GM21360 (cell line): ENCODE measurements around the gene MTHFR.

Source experiments
- ATAC-seq: cut with Tn5 transposase; IDR thresholded peaks from one replicate; pipeline ENCODE4 v1.9.1; 2021; ENCODE audit warnings: mild to moderate bottlenecking, moderate library complexity; ENCODE audit not compliant: unreplicated experiment

The MTHFR gene

DNA sequence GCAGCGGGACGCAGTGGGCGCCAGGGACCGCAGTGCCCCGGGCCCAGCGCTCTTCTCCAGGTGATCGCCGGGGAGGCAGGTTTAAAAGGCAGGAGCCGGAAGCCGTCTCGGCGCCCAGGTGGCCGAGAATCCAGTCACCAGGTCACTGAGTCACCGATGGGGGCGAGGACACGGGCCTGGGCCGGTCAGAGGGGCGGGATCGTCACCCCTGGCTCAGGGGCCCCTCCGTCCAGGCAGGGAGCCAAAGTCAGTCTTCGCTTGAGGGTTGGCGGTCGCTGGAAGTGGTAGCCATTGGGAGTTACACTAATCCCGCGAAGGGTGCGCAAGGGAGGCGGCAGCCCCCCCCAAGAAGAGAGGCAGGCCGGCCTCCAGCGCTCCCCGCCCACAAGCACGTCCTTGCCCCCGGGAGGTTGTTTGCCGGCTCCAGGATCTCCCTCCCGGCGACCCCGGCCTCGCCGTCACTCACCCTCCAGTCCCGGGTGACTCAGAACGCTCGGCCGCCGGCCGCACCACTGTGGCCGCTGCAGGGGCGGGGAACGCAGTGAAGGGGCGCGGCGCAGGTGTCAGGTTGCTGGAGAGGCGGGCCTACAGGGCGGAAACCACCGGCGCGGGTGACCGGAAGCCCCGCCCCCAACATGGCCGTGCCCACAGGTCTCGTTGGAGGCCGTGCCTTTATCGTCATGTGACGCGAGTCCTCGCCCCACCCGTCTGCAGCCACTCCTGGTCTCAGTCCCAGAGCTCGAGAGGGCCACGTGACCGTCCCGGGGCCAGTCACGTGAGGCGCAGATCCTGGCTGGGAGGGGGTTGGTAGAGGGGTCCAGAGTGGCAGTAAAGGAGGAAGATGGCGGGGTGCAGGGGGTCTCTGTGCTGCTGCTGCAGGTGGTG is at the start of gene MTHFR, which contains the start of gene CLCN6:
Gene MTHFR, minus strand, starts transcription at position 543 of the 885 bp plus-strand sequence. CDS start 2,848 bp downstream, outside the sequence.
Gene CLCN6, plus strand, starts transcription at position 770 of the 885 bp plus-strand sequence. Its CDS starts 72 bp downstream, at position 842.
- peak; percentile 80 for ATAC-seq

DNA sequence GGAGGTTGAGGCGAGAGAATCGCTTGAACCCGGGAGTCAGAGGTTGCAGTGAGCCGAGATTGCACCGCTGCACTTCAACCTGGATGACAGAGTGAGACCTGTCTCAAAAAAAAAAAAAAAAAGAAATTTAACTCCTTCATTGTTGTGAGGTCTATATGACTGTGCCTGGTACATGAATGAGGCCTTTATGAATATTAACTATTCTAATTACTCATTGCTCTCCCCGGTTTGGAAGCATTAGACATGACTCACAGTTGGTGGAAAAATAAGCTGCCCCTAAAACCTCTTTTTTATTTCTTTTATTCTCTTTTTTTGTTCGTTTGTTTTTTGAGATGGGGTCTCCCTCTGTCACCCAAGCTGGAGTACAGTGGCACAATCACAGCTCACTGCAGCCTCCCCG is 49.7 kb upstream of the MTHFR start:
- ATAC-seq = no peak

DNA sequence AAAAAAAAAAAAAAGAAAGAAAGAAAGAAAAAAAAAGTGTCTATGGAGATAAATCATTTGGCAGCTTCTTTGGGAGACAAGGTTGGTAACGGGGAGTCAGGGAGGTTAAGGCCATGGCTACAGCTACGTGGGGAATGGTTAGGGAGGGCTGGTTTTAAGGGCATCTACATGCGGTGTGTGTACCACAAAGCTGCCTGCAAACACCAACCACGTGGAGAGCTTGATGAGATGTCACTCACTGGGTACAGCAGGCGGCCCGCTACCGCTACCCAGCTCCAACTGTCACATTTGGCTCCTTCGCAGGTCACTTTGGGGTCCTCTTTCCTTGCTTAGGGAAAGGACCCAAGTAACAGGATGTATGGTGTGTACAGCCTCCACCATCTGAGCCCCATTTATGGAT is 48.8 kb upstream of the MTHFR start:
- ATAC-seq = no peak

DNA sequence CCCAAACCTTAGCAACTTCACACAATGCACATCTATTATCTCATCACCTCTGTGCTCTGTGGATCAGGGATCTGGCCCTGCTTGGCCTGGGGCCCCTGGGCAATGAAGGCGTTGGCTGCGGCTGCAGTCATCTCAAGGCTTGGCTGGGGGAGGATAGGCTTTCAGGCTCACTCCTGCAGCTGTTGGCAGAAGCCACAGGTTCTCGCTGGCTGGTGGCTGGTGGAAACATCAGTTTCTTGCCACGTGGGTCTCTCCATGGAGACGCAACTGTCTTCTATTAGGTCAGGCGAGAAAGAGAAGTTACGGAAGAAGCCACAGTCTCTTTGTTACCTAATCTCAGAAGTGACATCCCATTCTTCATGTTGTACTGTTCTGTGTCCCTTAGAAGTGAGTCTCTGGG is 45.4 kb upstream of the MTHFR start:
- ATAC-seq = no peak

DNA sequence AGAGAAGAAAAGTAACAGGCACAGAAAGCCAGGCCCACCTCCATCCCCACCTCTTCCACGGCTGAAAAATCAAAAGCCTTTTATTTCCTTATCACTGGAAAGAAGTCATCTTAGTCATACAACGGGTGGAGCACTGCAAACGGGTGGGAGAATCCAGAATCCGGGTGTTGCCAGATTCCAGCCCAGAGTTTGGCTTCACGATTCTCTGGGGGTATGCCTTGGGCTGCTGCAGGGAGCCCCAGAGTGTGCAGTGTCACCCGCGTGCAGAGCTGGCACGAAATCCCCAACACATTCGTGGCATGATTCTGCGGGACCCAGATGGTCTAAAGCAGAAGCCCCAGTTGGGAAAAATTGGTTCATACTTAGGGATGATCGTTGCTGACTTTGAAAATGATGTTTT is 44.4 kb upstream of the MTHFR start:
- ATAC-seq = no peak

DNA sequence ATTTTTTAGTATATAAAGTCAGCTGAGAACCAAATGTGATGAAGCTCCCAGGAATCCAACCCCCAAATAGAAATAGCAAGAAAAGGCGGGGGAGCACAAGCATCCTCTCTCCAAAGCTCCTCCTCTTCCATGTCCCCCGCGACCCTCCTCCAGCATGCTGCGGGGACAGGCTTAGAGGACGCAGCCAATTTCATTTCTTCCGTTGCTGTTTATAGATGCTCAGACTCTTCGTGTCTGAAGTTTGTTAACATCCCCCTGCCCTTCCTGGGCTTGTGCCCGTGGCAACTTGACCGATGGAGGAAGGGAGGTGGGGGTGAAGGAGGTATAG is 42.6 kb upstream of the MTHFR start:
- no peak for ATAC-seq

DNA sequence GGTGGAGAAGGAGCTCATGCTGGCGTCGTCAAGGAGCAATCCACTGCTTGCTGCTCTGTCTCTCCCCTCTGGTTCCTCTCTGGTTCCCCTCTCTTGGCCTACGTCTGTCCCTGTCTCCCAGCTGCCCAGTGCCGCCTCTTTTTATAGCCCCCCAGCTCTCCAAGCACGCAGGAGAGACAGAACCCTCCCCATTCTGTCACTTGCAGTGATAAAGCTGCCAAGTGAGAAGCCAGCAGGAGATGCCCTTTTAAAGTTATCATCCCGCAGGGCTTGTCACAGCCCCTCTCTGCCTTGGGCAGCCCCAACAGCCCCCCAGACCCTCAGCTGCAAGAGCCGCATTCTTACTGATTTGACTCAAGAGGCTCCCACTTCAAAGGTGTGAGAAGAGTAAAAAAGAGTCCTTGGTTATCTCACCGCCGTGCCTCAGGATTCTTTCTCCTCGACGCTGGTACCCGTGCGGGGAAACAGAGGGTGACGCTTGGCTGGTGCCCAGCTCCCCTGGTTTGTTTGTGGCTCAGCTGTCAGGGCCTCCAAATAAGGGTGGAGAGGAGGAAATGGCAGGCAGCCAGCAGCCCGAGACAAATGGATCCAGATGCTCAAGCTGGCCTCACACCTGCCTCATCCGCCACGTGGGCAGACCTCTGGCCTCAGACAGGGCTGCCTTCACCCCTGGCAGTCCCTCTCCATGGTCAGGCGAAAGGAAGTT is 42.1 kb upstream of the MTHFR start, which contains the start of gene NPPA:
Gene NPPA, minus strand, starts transcription at position 117 of the 706 bp plus-strand sequence. Its CDS starts 99 bp downstream, at position 18.
- ATAC-seq = no peak

DNA sequence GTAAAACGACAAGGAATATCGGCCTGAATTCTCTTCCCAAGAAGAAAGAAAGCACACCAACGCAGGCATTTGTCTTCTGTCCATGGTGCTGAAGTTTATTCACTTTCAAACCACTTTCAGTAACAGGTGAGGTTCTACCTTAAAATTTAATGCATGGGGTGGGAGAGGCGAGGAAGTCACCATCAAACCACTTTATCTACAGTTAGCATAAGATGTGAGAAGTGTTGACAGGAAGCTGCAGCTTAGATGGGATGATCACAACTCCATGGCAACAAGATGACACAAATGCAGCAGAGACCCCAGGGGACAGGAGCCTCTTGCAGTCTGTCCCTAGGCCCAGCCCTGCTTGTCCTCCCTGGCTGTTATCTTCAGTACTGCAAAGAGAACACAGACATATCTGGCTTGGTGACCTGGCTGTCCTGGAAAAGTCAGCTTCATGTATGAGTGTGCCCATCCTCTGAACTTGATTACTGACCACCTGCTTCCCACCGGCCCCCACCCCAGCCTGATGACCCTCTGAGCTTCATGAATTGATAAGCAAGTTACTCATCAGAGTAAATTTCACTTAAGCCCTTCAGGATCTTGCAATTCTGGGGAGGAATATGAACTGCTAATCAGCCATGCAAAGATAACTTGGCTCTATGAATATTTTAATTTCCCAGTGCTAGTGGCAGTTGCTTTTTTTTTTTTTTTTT is 40.0 kb upstream of the MTHFR start:
- ATAC-seq = no peak

DNA sequence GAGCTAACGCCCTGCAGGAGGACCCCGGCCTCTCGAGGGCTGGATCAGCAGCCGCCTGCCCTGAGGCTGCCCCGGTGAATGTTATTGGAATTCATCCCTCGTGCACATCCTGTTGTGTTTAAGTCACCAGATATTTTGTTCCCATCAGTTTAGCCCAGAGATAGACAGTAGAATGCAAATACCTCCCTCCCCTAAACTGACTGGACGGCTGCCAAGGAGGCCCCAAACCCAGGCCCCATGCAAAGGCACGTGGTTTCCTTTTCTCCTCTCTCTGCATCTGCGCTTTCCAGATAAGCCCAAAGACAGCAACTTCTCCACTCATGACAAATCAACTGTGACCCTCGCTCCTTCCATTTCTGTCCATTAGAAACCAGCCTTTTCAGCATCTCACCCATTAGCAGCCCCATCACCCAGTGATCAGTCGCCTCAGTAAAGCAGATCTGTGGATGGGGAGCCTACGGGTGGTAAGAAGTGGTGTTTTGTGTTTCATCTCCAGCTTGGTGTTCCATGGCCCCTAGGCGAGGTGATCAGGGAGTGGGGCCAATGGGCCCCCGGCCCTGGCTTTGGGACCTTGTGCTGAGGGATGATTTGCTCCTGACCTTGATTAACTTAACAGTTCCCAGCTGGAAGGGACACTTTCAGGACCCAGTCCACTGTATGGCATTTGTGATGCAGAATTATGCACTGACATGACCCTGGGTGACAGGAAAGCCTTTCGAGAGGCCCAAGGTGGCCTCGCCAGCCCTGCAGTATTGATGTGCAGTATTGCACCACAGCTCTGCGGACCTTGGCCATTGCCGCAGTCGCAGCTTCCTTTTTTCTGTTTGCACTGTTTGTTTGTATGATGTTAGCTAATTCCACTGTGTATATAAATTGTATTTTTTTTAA is 36.6 kb upstream of the MTHFR start:
- no peak for ATAC-seq

DNA sequence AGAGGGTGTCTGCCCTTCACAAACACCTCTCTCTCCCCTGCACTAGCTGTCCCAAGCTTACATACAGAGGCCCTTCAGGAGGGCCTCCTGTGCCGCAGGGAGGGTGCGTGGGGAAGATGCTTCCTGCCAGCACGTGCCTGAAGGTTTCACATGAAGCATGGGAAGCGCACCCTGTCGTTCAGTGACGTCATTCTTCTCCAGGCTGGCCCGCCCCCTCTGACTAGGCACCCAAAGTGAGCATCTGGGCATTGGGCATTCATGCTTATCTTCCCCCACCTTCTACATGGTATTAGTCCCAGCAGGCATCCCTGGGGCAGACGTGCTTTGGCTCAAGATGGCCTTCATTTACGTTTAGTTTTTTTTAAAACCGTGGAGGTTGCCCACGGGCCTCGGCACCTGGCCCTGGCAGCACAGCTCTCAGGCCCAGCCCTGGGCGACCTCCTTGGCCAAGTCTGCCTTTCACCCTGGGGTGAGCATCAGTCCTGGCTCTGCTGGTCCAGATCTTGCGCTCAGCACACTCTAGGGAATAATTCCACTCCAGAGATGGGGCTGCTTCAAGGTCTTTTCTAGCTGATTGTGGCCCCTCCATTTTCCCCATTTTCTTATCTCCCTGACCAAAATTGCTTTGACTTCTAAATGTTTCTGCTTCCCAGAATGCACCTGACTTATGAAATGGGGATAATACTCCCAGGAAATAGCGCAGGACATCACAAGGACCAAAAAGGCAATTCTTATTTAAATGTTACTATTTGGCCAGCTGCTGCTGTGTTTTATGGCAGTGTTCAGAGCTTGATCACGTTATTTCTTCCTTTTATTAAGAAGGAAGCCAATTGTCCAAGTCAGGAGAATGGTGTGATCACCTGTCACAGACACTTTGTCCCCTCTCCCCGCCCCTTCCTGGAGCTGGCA is 35.7 kb upstream of the MTHFR start:
- ATAC-seq = no peak

DNA sequence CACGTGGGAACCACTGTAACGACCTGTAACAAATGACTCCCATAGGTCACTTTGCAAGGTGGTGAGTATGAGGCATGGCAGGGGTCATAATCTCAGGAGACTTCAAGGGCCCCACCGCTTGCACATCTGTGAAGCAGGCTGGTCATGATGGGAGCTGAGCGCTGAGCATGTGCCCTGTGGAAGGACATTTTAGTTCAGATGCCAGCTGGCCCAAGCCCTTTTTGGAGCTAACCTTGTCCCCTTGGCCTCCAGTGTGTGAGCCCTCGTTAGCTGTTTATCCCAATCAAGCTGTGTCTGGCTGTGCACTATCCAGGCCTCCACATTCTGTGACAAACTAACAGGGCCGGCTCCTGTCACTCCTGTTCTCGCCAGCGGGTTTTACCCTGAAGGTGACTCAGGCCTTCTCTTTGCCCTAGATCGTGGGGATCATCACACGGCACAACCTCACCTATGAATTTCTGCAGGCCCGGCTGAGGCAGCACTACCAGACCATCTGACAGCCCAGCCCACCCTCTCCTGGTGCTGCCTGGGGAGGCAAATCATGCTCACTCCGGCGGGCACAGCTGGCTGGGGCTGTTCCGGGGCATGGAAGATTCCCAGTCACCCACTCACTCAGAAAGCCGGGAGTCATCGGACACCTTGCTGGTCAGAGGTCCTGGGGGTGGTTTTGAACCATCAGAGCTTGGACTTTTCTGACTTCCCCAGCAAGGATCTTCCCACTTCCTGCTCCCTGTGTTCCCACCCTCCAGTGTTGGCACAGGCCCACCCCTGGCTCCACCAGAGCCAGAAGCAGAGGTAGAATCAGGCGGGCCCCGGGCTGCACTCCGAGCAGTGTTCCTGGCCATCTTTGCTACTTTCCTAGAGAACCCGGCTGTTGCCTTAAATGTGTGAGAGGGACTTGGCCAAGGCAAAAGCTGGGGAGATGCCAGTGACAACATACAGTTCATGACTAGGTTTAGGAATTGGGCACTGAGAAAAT is 34.3 kb upstream of the MTHFR start:
- no peak for ATAC-seq

DNA sequence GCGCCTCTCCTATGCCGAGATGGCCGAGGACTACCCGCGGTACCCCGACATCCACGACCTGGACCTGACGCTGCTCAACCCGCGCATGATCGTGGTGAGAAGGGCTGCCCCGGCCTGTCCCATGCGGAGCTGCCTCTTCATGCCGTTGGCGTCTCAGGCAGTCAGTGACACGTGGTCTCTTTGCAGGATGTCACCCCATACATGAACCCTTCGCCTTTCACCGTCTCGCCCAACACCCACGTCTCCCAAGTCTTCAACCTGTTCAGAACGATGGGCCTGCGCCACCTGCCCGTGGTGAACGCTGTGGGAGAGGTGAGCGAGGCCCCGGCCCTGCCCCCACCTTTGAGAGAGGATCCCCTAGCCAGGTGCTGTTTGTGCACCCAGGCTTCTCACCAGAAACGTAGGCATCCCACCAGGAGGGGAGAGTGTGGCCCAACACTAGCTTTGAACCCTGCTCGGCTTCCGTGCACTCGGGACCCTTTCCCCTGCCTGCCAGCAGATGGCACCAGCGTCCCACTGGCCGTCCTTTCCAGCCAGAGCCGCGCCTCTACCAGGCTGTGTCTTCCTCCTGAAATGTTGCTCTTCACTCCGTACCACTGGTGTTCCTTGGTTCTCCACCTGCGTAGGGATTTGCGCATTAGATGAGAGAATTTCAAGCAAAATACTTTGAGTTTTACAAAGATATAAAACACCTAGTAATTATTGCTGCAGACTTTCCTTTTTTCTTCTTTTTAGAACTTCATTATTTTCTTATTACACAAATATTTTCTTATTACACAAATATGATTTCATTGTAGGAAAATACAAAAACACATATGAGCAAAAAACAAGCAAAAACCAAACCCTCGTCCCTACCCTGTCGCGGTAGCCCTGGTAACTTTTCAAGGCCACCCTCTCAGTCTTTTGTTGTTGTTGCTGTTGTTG is 32.8 kb upstream of the MTHFR start:
- no peak for ATAC-seq

DNA sequence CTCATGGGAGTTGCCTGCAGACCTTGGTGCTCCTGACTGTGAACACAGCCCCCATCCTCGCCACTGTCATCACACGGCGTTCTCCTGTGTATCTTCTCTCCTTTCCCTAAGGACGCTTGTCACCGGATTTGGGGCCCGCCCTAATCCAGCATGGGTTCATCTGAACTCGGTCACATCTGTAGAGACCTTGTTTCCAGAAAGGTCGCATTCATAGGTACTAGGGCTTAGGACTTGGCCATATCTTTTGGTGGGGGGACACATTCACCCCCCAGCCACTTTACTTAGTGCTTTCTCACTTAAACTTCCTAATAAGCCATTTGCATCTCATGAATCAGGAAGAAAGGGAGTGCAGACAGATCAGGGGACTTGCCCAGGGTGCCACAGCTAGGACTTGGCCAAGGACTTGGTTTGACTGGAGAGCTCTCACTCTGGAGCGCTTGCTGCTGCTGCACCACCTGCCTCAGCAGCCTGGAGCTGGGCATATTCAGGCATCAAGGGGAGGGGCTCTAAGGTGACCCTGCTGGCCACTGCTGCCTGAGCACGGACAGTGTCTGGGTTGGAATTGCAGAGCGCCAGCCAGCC is 32.1 kb upstream of the MTHFR start:
- ATAC-seq = no peak

DNA sequence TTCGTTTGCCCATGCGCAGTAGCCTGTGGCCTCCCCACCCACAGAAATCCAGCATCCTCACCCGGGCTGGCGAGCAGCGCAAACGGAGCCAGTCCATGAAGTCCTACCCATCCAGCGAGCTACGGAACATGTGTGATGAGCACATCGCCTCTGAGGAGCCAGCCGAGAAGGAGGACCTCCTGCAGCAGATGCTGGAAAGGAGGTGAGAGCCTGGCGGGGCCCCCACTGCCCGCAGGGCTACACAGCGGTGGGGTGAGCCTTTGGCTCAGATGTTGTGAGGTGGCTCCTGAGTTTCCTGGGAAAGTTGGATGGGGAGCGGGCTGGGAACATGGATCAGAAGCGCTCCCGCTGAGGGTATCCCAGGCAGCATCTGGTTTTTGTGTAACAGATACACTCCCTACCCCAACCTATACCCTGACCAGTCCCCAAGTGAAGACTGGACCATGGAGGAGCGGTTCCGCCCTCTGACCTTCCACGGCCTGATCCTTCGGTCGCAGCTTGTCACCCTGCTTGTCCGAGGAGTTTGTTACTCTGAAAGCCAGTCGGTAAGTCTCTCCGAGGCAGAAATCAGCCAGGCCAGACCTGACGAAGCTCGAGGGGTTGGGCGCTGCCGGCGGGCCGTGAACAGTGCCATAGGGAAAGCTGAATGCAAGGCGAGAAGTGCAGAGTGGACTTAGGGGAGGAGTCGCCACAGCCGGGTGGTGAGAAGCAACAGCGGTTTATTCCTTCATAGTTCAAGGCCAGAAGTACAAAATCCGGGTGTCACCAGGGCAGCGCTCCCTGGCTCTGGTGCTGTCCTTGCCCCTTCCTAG is 31.4 kb upstream of the MTHFR start:
- no peak for ATAC-seq

DNA sequence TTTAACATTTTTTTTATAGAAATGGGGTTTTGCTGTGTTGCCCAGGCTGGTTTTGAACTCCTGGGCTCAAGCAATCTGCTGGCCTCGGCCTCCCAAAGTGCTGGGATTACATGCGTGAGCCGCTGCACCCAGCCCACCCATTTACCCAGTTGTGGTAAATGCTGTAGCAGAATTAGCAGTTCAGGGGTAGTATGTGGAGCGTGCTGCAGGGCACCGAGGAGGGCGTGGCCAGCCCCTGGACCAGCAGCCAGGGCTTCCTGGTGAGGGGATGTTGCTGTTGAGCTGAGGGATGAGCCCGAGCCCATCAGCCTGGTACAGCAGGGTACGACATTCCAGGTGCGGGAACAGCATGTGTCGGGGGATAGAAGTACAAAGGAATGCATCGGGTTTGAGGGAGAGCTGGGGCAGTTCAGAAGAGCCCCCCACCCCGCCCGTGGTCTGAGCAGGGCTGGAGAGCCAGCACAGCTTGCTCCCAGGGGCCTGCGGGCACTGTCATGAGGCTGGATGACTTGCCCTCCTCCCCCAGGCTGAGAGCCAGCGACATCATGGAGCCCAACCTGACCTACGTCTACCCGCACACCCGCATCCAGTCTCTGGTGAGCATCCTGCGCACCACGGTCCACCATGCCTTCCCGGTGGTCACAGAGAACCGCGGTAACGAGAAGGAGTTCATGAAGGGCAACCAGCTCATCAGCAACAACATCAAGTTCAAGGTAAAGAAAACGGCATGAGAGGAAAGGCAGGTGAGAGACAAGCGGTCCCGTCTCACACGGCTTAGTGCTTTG is 29.9 kb upstream of the MTHFR start:
- no peak for ATAC-seq
